Prostate gland (tissue), 2 donors: ENCODE measurements around the gene RIMS3.

ENCODE experiments used
- POLR2A ChIP-seq: fragments of 450-650 bp; IDR thresholded peaks from one replicate; pipeline ENCODE4 v1.6.1; 2016; ENCODE audit warnings: antibody characterized with exemption, mild to moderate bottlenecking
- TF ChIP-seq, protein P1 (sequence below), 4 experiments: fragments of 200-600 bp in 2 of 4; fragments of 450-650 bp in 2 of 4; sonication (generic) in 2 of 4; IDR thresholded peaks; 1 replicate in 3 of 4; 2 replicates in 1 of 4; pipeline ENCODE4 v1.5.1; 2016 to 2019; ENCODE audit warnings: antibody characterized with exemption in 4 of 4, mild to moderate bottlenecking in 2 of 4, moderate library complexity in 2 of 4

- no peak for TF ChIP-seq POLR2A
- TF ChIP-seq, protein P1, sequence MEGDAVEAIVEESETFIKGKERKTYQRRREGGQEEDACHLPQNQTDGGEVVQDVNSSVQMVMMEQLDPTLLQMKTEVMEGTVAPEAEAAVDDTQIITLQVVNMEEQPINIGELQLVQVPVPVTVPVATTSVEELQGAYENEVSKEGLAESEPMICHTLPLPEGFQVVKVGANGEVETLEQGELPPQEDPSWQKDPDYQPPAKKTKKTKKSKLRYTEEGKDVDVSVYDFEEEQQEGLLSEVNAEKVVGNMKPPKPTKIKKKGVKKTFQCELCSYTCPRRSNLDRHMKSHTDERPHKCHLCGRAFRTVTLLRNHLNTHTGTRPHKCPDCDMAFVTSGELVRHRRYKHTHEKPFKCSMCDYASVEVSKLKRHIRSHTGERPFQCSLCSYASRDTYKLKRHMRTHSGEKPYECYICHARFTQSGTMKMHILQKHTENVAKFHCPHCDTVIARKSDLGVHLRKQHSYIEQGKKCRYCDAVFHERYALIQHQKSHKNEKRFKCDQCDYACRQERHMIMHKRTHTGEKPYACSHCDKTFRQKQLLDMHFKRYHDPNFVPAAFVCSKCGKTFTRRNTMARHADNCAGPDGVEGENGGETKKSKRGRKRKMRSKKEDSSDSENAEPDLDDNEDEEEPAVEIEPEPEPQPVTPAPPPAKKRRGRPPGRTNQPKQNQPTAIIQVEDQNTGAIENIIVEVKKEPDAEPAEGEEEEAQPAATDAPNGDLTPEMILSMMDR (IDR thresholded peaks at IDR 0.05) = no peak
Measured at GRCh38 chr1:40703316-40703715, 37.8 kb upstream of the RIMS3 start.
